ENCODE results near the gene ARHGAP27.
"Not testable (repeated sequence)": the region's sequence is repeated elsewhere in the genome, so short reads cannot be mapped to it uniquely, and the experiment has no call there.

The ARHGAP27 gene

GRCh38 chr17:45432405-45433158 lies at the start of gene ARHGAP27:
TSS of gene ARHGAP27 (minus strand) at chr17:45432870. CDS start at chr17:45430279, 2,591 bp downstream.
- no peak for DNase-seq

GRCh38 chr17:45482317-45482716 lies 49.6 kb upstream of the ARHGAP27 start:
- not testable (repeated sequence) for DNase-seq

- not testable (repeated sequence) for DNase-seq
These were observed 42.8 kb upstream of the ARHGAP27 start for GRCh38 chr17:45475436-45475835.

GRCh38 chr17:45472249-45472648 lies 39.6 kb upstream of the ARHGAP27 start:
- not testable (repeated sequence) for DNase-seq

- not testable (repeated sequence) for DNase-seq
These were observed 36.5 kb upstream of the ARHGAP27 start for GRCh38 chr17:45469204-45469563.

GRCh38 chr17:45468293-45469203 lies 35.9 kb upstream of the ARHGAP27 start:
- DNase-seq = not testable (repeated sequence)

- DNase-seq = not testable (repeated sequence)
These were observed 29.1 kb upstream of the ARHGAP27 start for GRCh38 chr17:45461524-45462327.

GRCh38 chr17:45460422-45460821 lies 27.8 kb upstream of the ARHGAP27 start:
- not testable (repeated sequence) for DNase-seq

GRCh38 chr17:45454341-45454740 lies 21.7 kb upstream of the ARHGAP27 start:
- DNase-seq = not testable (repeated sequence)

GRCh38 chr17:45453731-45454130 lies 21.1 kb upstream of the ARHGAP27 start:
- DNase-seq = not testable (repeated sequence)

GRCh38 chr17:45453225-45453534 lies 20.5 kb upstream of the ARHGAP27 start:
- not testable (repeated sequence) for DNase-seq

- DNase-seq = not testable (repeated sequence)
These were observed 19.9 kb upstream of the ARHGAP27 start for GRCh38 chr17:45452329-45453224.

- DNase-seq = not testable (repeated sequence)
These were observed 19.0 kb upstream of the ARHGAP27 start for GRCh38 chr17:45451660-45452059.

GRCh38 chr17:45451131-45451530 lies 18.5 kb upstream of the ARHGAP27 start:
- no peak for DNase-seq

GRCh38 chr17:45449708-45450329 lies 17.1 kb upstream of the ARHGAP27 start:
- not testable (repeated sequence) for DNase-seq

GRCh38 chr17:45449260-45449659 lies 16.6 kb upstream of the ARHGAP27 start:
- DNase-seq = not testable (repeated sequence)

GRCh38 chr17:45448483-45448882 lies 15.8 kb upstream of the ARHGAP27 start:
- not testable (repeated sequence) for DNase-seq

GRCh38 chr17:45448066-45448465 lies 15.4 kb upstream of the ARHGAP27 start:
- not testable (repeated sequence) for DNase-seq

- DNase-seq = not testable (repeated sequence)
These were observed 15.0 kb upstream of the ARHGAP27 start for GRCh38 chr17:45447650-45448049.

- not testable (repeated sequence) for DNase-seq
These were observed 14.4 kb upstream of the ARHGAP27 start for GRCh38 chr17:45446872-45447625.

All from DMS79 treated with DMSO at 0.1 percent for 48 hours (cell line).